HepG2 (cell line): Measurements from ENCODE around the gene L2HGDH. TPM values are rescaled to one million over a fixed set of nuclear protein-coding genes. Genes with fewer than 3 reads are reported as not detected.

Source experiments
- ATAC-seq: fragments of 200-7000 bp; cut with Tn5 transposase; 3 replicates; pipeline ENCODE4 v1.9.1; 2020; ENCODE audit warnings: mild to moderate bottlenecking, moderate library complexity
- BruUV-seq: library from RNA; stranded (reverse); fragments of 400-500 nt; replicated peaks from 2 replicates; lab custom pipeline; 2021; lab: Mats Ljungman, UMichigan
- CTCF ChIA-PET: fragments of 300-600 bp; formaldehyde crosslinking; extraction: SDS; loops from one replicate; lab custom pipeline; 2021; ENCODE audit warnings: low total read pairs, inconsistent platforms, low intra/inter-chr PET ratio; lab: Yijun Ruan, JAX
- POLR2A ChIA-PET: fragments of 350-600 bp; sonication (Branson Sonifier 250); formaldehyde crosslinking; loops from one replicate; lab custom pipeline; 2020; ENCODE audit warnings: antibody characterized with exemption, inconsistent platforms; lab: Yijun Ruan, JAX
- DNase-seq: peaks from one replicate; pipeline ENCODE4 v3.0.0-alpha.2; 2015; ENCODE audit warnings: low spot score
- FAIRE-seq: peaks from 3 replicates; lab custom pipeline; 2011; peaks lifted over from hg19 to GRCh38; lab: Jason Lieb, UNC
- H2AFZ ChIP-seq: one replicate; pipeline ENCODE4 v1.6.1; 2011; ENCODE audit warnings: low read length, inconsistent platforms
- H3K27ac ChIP-seq: fragments of 300-600 bp; 3 replicates; pipeline ENCODE4 v1.8.0; 2011; ENCODE audit warnings: mixed run types, mild to moderate bottlenecking, mixed read lengths, low read length, inconsistent platforms; ENCODE audit not compliant: insufficient read depth; ENCODE audit errors: extremely low read length
- H3K27me3 ChIP-seq, 2 experiments: fragments of 200-600 bp in 1 of 2; 2 replicates in 1 of 2; 3 replicates in 1 of 2; pipeline versions ENCODE4 v1.6.0 to v1.8.0; 2011; ENCODE audit warnings: low read length in 2 of 2, mild to moderate bottlenecking in 2 of 2, moderate library complexity in 2 of 2, inconsistent platforms in 1 of 2; ENCODE audit not compliant: insufficient read depth in 2 of 2, control insufficient read depth in 1 of 2
- H3K36me3 ChIP-seq, 2 experiments: fragments of 200-600 bp in 1 of 2; replicated peaks in 1 of 2; 2 replicates in 1 of 2; 3 replicates in 1 of 2; pipeline versions ENCODE4 v1.5.1 to v1.8.0; 2011; ENCODE audit warnings: low read length in 2 of 2, inconsistent platforms in 1 of 2; ENCODE audit not compliant: insufficient read depth in 2 of 2, control insufficient read depth in 1 of 2
- H3K4me1 ChIP-seq: 2 replicates; pipeline ENCODE4 v1.5.1; 2012; ENCODE audit warnings: low read length, inconsistent platforms; ENCODE audit not compliant: insufficient read depth
- H3K4me2 ChIP-seq: 2 replicates; pipeline ENCODE4 v1.6.0; 2011; ENCODE audit warnings: low read depth, low read length, inconsistent platforms
- H3K4me3 ChIP-seq, 3 experiments: fragments of 200-600 bp in 1 of 3; sonication (generic), shearing (Covaris generic) in 1 of 3; replicated peaks in 1 of 3; 2 replicates each; pipeline ENCODE4 v1.5.1; 2011 to 2016; ENCODE audit warnings: low read length in 3 of 3, inconsistent platforms in 2 of 3, low read depth in 2 of 3, mild to moderate bottlenecking in 2 of 3, control low read depth in 1 of 3, mixed read lengths in 1 of 3; ENCODE audit not compliant: insufficient read depth in 1 of 3
- H3K79me2 ChIP-seq: one replicate; pipeline ENCODE4 v1.6.1; 2011; ENCODE audit warnings: low read length, inconsistent platforms; ENCODE audit not compliant: insufficient read depth
- H3K9ac ChIP-seq: 2 replicates; pipeline ENCODE4 v1.6.0; 2011; ENCODE audit warnings: mild to moderate bottlenecking, low read depth, low read length, inconsistent platforms; ENCODE audit not compliant: insufficient read depth
- H3K9me3 ChIP-seq: 2 replicates; pipeline ENCODE4 v1.5.1; 2012; ENCODE audit warnings: mild to moderate bottlenecking, low read length
- H4K20me1 ChIP-seq: 2 replicates; pipeline ENCODE4 v1.6.0; 2011; ENCODE audit warnings: inconsistent platforms, mild to moderate bottlenecking, low read length, moderate library complexity; ENCODE audit not compliant: insufficient read depth
- ADNP ChIP-seq: sonication (generic); formaldehyde crosslinking; IDR thresholded peaks from 2 replicates; pipeline ENCODE4 v1.4.0; 2020; ENCODE audit warnings: missing genetic modification reagents
- AKAP8 ChIP-seq: sonication (generic); formaldehyde crosslinking; IDR thresholded peaks from 2 replicates; pipeline ENCODE4 v1.5.1; 2020; ENCODE audit warnings: mild to moderate bottlenecking, missing genetic modification reagents
- ATRX ChIP-seq: sonication (generic); formaldehyde crosslinking; IDR thresholded peaks from 2 replicates; pipeline ENCODE4 v1.4.0; 2020; ENCODE audit warnings: missing genetic modification reagents, borderline replicate concordance
- CEBPB ChIP-seq: IDR thresholded peaks from 2 replicates; pipeline ENCODE4 v1.6.1; 2011; ENCODE audit warnings: low read depth, low read length, improper control_type of control experiment, borderline replicate concordance
- SMYD3 ChIP-seq: sonication (generic); formaldehyde crosslinking; IDR thresholded peaks from 2 replicates; pipeline ENCODE4 v1.8.1; 2023; ENCODE audit warnings: mild to moderate bottlenecking, missing genetic modification reagents
- TBX2 ChIP-seq: sonication (generic); formaldehyde crosslinking; IDR thresholded peaks from 2 replicates; pipeline ENCODE4 v1.5.0; 2020; ENCODE audit warnings: missing genetic modification reagents, mild to moderate bottlenecking, borderline replicate concordance
- TBX3 ChIP-seq: fragments of 450-650 bp; IDR thresholded peaks from 2 replicates; pipeline ENCODE4 v1.6.1; 2017; ENCODE audit warnings: antibody characterized with exemption, mild to moderate bottlenecking, inconsistent platforms, borderline replicate concordance
- YY1 ChIP-seq: IDR thresholded peaks from 2 replicates; pipeline ENCODE4 v1.6.1; 2011; ENCODE audit warnings: low read length, low read depth, moderate library complexity, mild to moderate bottlenecking; ENCODE audit not compliant: insufficient read depth, insufficient replicate concordance
- ZBTB42 ChIP-seq: sonication (generic); formaldehyde crosslinking; IDR thresholded peaks from 2 replicates; pipeline ENCODE4 v1.5.0; 2020; ENCODE audit warnings: mild to moderate bottlenecking, missing genetic modification reagents
- ZNF207 ChIP-seq: fragments of 450-650 bp; IDR thresholded peaks from 2 replicates; pipeline ENCODE4 v1.6.1; 2016; ENCODE audit warnings: antibody characterized with exemption, borderline replicate concordance
- ZNF326 ChIP-seq: sonication (generic); formaldehyde crosslinking; IDR thresholded peaks from 2 replicates; pipeline ENCODE4 v1.4.0; 2020; ENCODE audit warnings: missing genetic modification reagents, borderline replicate concordance
- ZNF343 ChIP-seq: sonication (generic); formaldehyde crosslinking; IDR thresholded peaks from 2 replicates; pipeline ENCODE4 v1.4.0; 2020; ENCODE audit warnings: mild to moderate bottlenecking, missing genetic modification reagents
- ZNF432 ChIP-seq: sonication (generic); formaldehyde crosslinking; IDR thresholded peaks from 2 replicates; pipeline ENCODE4 v1.5.0; 2020; ENCODE audit warnings: missing genetic modification reagents, mild to moderate bottlenecking, borderline replicate concordance
- ZNF562 ChIP-seq: sonication (generic); formaldehyde crosslinking; IDR thresholded peaks from 2 replicates; pipeline ENCODE4 v1.8.0; 2022; ENCODE audit warnings: missing genetic modification reagents, borderline replicate concordance
- ZNF563 ChIP-seq: sonication (generic); formaldehyde crosslinking; IDR thresholded peaks from 2 replicates; pipeline ENCODE4 v1.8.0; 2022; ENCODE audit warnings: mild to moderate bottlenecking, moderate library complexity, missing genetic modification reagents
- ZNF782 ChIP-seq: sonication (generic); formaldehyde crosslinking; IDR thresholded peaks from 2 replicates; pipeline ENCODE4 v1.4.0; 2020; ENCODE audit warnings: missing genetic modification reagents, mild to moderate bottlenecking, borderline replicate concordance
- ZSCAN20 ChIP-seq: sonication (generic); formaldehyde crosslinking; IDR thresholded peaks from 2 replicates; pipeline ENCODE4 v1.4.0; 2020; ENCODE audit warnings: missing genetic modification reagents, mild to moderate bottlenecking, borderline replicate concordance
- in situ Hi-C: cut with HindIII; loops from 2 replicates; pipeline ENCODE4 v1.10.0; 2017; ENCODE audit warnings: low pct_unique_long_range_greater_than_20kb; ENCODE audit not compliant: extremely low pct_ligation_motif_present
- intact Hi-C: fragments of 100-400 bp; cut with micrococcal nuclease; formaldehyde crosslinking; loops from one replicate; pipeline ENCODE4 v1.10.0; 2022; ENCODE audit not compliant: unreplicated experiment
- polyA plus RNA-seq, 8 experiments: library from polyadenylated mRNA; depleted of rRNA in 3 of 8; stranded (reverse) in 7 of 8; unstranded in 1 of 8; fragments of >200 nt; fragmentation: Illumina TruSeq in 4 of 8; extraction: Trizol in 4 of 8; gene quantifications; 2 replicates each; pipeline versions ENCODE4 v1.2.1 to v1.2.3, GENCODE V29; 2011 to 2016; ENCODE audit warnings: low read depth in 4 of 8, missing spikeins in 1 of 8, mixed read lengths in 1 of 8; ENCODE audit not compliant: insufficient read depth in 1 of 8
- total RNA-seq, 5 experiments: library from RNA; depleted of rRNA; stranded (reverse); fragments of >200 nt; fragmentation: Illumina TruSeq; extraction: Trizol; gene quantifications; 2 replicates each; pipeline ENCODE4 v1.2.3, GENCODE V29; 2016; ENCODE audit warnings: low read depth in 1 of 5
- TF ChIP-seq, protein P1 (sequence below): sonication (generic); formaldehyde crosslinking; IDR thresholded peaks from 2 replicates; pipeline ENCODE4 v1.5.1; 2020; ENCODE audit warnings: missing genetic modification reagents, mild to moderate bottlenecking, borderline replicate concordance
- TF ChIP-seq, protein P2 (sequence below): sonication (generic); formaldehyde crosslinking; IDR thresholded peaks from 2 replicates; pipeline ENCODE4 v1.5.0; 2020; ENCODE audit warnings: mild to moderate bottlenecking, missing genetic modification reagents, moderate library complexity
- TF ChIP-seq, protein P3 (sequence below): sonication (generic); formaldehyde crosslinking; IDR thresholded peaks from 2 replicates; pipeline ENCODE4 v1.8.1; 2023; ENCODE audit warnings: mild to moderate bottlenecking, missing genetic modification reagents

L2HGDH gene
- total and polyA plus RNA-seq, 2 of the 13 experiments (the other 11 are each of a cell fraction or from before 2014, with no cell fraction given), result 3.3 to 5.0 TPM

- TF ChIP-seq, protein P1, sequence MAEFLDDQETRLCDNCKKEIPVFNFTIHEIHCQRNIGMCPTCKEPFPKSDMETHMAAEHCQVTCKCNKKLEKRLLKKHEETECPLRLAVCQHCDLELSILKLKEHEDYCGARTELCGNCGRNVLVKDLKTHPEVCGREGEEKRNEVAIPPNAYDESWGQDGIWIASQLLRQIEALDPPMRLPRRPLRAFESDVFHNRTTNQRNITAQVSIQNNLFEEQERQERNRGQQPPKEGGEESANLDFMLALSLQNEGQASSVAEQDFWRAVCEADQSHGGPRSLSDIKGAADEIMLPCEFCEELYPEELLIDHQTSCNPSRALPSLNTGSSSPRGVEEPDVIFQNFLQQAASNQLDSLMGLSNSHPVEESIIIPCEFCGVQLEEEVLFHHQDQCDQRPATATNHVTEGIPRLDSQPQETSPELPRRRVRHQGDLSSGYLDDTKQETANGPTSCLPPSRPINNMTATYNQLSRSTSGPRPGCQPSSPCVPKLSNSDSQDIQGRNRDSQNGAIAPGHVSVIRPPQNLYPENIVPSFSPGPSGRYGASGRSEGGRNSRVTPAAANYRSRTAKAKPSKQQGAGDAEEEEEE (CRISPR knock-in tag), result no peak
- TF ChIP-seq TBX2 (no peak), ZSCAN20 (CRISPR knock-in tag) (no peak)
- TF ChIP-seq, all 625 proteins: peak for 0
Observed at GRCh38 chr14:50333014-50333509, 21.0 kb upstream of the L2HGDH start (continued).

DNA sequence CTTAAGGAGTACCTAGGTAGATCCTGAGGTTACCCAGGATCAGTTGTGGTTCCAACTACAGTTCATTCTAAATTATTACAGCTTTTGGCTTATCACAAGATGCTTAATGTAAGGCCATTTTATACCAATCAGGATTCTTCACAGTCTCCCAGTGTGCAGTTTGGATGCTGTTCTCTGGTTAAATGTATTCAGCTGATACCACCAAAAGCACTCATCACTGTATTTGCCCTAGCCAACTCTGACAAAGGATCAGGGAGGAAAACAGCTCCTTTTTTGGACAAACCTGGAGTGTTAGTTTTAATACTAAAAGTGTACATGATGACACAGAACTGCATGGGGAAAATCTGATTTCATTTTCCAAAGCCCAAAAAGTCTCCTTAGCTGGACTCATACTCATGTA lies 19.6 kb upstream of the L2HGDH start:
- Histone ChIP-seq H3K79me2 (no peaks in the 10 kb centered on the region), H3K9ac (no peak overlapping the region), H3K27ac (no peak overlapping the region), H3K27me3 (no peaks in the 10 kb centered on the region), H3K4me1 (peaks cover 14% of the 10 kb centered on the region), H3K36me3 (0 out of 5 replicates have a peak, but pooled peaks cover 0 to 16% of the 10 kb centered on the region in 2 experiments), H3K4me2 (no peak overlapping the region), H2AFZ (no peak overlapping the region), H3K9me3 (no peaks in the 10 kb centered on the region), H4K20me1 (no peaks in the 10 kb centered on the region), H3K4me3 (no peak overlapping the region)
- POLR2A ChIA-PET, result no interaction called here
- BruUV-seq, result no TSS peak
- CTCF ChIA-PET, result no interaction called here
- DNase-seq (no peak), FAIRE-seq (no peak), ATAC-seq (no peak)
- in situ Hi-C loops, result no loop called here
- intact Hi-C loops, result no loop called here
- TF ChIP-seq ZNF432 (CRISPR knock-in tag) (no peak), ZNF343 (CRISPR knock-in tag) (no peak), ADNP (CRISPR knock-in tag) (no peak), ZNF207 (no peak), ATRX (no peak), AKAP8 (CRISPR knock-in tag) (no peak), ZNF562 (CRISPR knock-in tag) (no peak), CEBPB (no peak), SMYD3 (CRISPR knock-in tag) (no peak), YY1 (no peak), TBX3 (no peak), ZNF563 (CRISPR knock-in tag) (no peak), ZBTB42 (CRISPR knock-in tag) (no peak), ZNF326 (CRISPR knock-in tag) (no peak), ZNF782 (CRISPR knock-in tag) (no peak)
- TF ChIP-seq, protein P2, sequence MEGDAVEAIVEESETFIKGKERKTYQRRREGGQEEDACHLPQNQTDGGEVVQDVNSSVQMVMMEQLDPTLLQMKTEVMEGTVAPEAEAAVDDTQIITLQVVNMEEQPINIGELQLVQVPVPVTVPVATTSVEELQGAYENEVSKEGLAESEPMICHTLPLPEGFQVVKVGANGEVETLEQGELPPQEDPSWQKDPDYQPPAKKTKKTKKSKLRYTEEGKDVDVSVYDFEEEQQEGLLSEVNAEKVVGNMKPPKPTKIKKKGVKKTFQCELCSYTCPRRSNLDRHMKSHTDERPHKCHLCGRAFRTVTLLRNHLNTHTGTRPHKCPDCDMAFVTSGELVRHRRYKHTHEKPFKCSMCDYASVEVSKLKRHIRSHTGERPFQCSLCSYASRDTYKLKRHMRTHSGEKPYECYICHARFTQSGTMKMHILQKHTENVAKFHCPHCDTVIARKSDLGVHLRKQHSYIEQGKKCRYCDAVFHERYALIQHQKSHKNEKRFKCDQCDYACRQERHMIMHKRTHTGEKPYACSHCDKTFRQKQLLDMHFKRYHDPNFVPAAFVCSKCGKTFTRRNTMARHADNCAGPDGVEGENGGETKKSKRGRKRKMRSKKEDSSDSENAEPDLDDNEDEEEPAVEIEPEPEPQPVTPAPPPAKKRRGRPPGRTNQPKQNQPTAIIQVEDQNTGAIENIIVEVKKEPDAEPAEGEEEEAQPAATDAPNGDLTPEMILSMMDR, result no peak
- TF ChIP-seq, protein P3, sequence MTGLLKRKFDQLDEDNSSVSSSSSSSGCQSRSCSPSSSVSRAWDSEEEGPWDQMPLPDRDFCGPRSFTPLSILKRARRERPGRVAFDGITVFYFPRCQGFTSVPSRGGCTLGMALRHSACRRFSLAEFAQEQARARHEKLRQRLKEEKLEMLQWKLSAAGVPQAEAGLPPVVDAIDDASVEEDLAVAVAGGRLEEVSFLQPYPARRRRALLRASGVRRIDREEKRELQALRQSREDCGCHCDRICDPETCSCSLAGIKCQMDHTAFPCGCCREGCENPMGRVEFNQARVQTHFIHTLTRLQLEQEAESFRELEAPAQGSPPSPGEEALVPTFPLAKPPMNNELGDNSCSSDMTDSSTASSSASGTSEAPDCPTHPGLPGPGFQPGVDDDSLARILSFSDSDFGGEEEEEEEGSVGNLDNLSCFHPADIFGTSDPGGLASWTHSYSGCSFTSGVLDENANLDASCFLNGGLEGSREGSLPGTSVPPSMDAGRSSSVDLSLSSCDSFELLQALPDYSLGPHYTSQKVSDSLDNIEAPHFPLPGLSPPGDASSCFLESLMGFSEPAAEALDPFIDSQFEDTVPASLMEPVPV (CRISPR knock-in tag), result no peak
